ENCODE results near the gene C1orf185. TPM values are rescaled to one million over a fixed set of nuclear protein-coding genes. Genes with fewer than 3 reads are reported as not detected.
"Not testable (repeated sequence)": the region's sequence is repeated elsewhere in the genome, so short reads cannot be mapped to it uniquely, and the experiment has no call there.

Gene C1orf185
- total and polyA plus RNA-seq, 2 experiments from 2014 or later: not detected

- Histone ChIP-seq H3K4me3 (no peak overlapping the region), H3K27me3 (no peaks in the 10 kb centered on the region), H3K36me3 (no peaks in the 10 kb centered on the region), H3K27ac (no peak overlapping the region), H3K4me1 (ENCODE audit: low read depth) (no peaks in the 10 kb centered on the region), H3K9me3 (ENCODE audit: low read depth) (no peaks in the 10 kb centered on the region)
- no peak for DNase-seq (ENCODE audit: low read depth in 1 of 2, low spot score in 1 of 2)
- TF ChIP-seq CTCF (IDR thresholded peaks at IDR 0.05; ENCODE audit: low read depth, low read length): no peak
Observed at GRCh38 chr1:51157395-51157794, 55.4 kb downstream of the C1orf185 start.

GRCh38 chr1:51158263-51158662, 56.2 kb downstream of the C1orf185 start:
- TF ChIP-seq CTCF (IDR thresholded peaks at IDR 0.05; ENCODE audit: low read depth, low read length): no peak
- no peaks in the 10 kb centered on the region for H3K4me1 ChIP-seq (ENCODE audit: low read depth)
- DNase-seq (ENCODE audit: low read depth in 1 of 2, low spot score in 1 of 2): no peak
- no peaks in the 10 kb centered on the region for H3K9me3 ChIP-seq (ENCODE audit: low read depth)
- H3K4me3 ChIP-seq: no peak overlapping the region
- no peak overlapping the region for H3K27ac ChIP-seq
- no peaks in the 10 kb centered on the region for H3K27me3 ChIP-seq
- no peaks in the 10 kb centered on the region for H3K36me3 ChIP-seq

- H3K36me3 ChIP-seq; H3K4me3 ChIP-seq; H3K27ac ChIP-seq; DNase-seq (ENCODE audit: low read depth in 1 of 2, low spot score in 1 of 2); H3K4me1 ChIP-seq (ENCODE audit: low read depth); H3K27me3 ChIP-seq; H3K9me3 ChIP-seq (ENCODE audit: low read depth): not testable (repeated sequence)
Observed at GRCh38 chr1:51162560-51162959, 60.5 kb downstream of the C1orf185 start.

- TF ChIP-seq CTCF (IDR thresholded peaks at IDR 0.05; ENCODE audit: low read depth, low read length): no peak
- no peak for DNase-seq (ENCODE audit: low read depth in 1 of 2, low spot score in 1 of 2)
- Histone ChIP-seq H3K36me3 (no peaks in the 10 kb centered on the region), H3K27ac (no peak overlapping the region), H3K27me3 (no peaks in the 10 kb centered on the region), H3K4me3 (no peak overlapping the region), H3K9me3 (ENCODE audit: low read depth) (no peaks in the 10 kb centered on the region), H3K4me1 (ENCODE audit: low read depth) (no peaks in the 10 kb centered on the region)
Observed at GRCh38 chr1:51165540-51165939, 63.5 kb downstream of the C1orf185 start.

- DNase-seq (ENCODE audit: low read depth in 1 of 2, low spot score in 1 of 2): peak in 1 of 2 donors; percentile 29
- no peak for TF ChIP-seq CTCF (IDR thresholded peaks at IDR 0.05; ENCODE audit: low read depth, low read length)
Observed at GRCh38 chr1:51168266-51168845, 66.3 kb downstream of the C1orf185 start.

GRCh38 chr1:51168936-51169335, 66.9 kb downstream of the C1orf185 start:
- no peak for DNase-seq (ENCODE audit: low read depth in 1 of 2, low spot score in 1 of 2)
- Histone ChIP-seq H3K9me3 (ENCODE audit: low read depth) (no peaks in the 10 kb centered on the region), H3K4me3 (no peak overlapping the region), H3K36me3 (no peaks in the 10 kb centered on the region), H3K27ac (no peak overlapping the region), H3K4me1 (ENCODE audit: low read depth) (no peaks in the 10 kb centered on the region), H3K27me3 (no peaks in the 10 kb centered on the region)
- TF ChIP-seq CTCF (IDR thresholded peaks at IDR 0.05; ENCODE audit: low read depth, low read length): no peak

More at GRCh38 chr1:51168266-51168845, 66.3 kb downstream of the C1orf185 start:
- Histone ChIP-seq H3K4me1 (ENCODE audit: low read depth) (no peaks in the 10 kb centered on the region), H3K9me3 (ENCODE audit: low read depth) (no peaks in the 10 kb centered on the region), H3K36me3 (no peaks in the 10 kb centered on the region), H3K4me3 (no peak overlapping the region), H3K27ac (no peak overlapping the region), H3K27me3 (no peaks in the 10 kb centered on the region)
